HUES64 (cell line): ENCODE data around the gene DACT2.
"Not testable (repeated sequence)": the region's sequence is repeated elsewhere in the genome, so short reads cannot be mapped to it uniquely, and the experiment has no call there.

ENCODE experiments used
- H3K27ac ChIP-seq: 2 replicates; pipeline ENCODE4 v1.7.0; 2013; ENCODE audit warnings: low read depth, low read length, inconsistent platforms
- H3K27me3 ChIP-seq: 2 replicates; pipeline ENCODE4 v1.6.1; 2013; ENCODE audit warnings: mild to moderate bottlenecking, low read length; ENCODE audit not compliant: insufficient read depth
- H3K36me3 ChIP-seq: 2 replicates; pipeline ENCODE4 v1.6.1; 2013; ENCODE audit warnings: mild to moderate bottlenecking, low read length; ENCODE audit not compliant: insufficient read depth
- H3K4me1 ChIP-seq: 2 replicates; pipeline ENCODE4 v1.6.1; 2013; ENCODE audit warnings: mild to moderate bottlenecking, low read length, moderate library complexity; ENCODE audit not compliant: insufficient read depth
- H3K4me3 ChIP-seq: 2 replicates; pipeline ENCODE4 v1.5.1; 2013; ENCODE audit warnings: mild to moderate bottlenecking, low read length, moderate library complexity
- H3K9ac ChIP-seq: 2 replicates; pipeline ENCODE4 v1.6.1; 2013; ENCODE audit warnings: mild to moderate bottlenecking, low read depth, low read length
- H3K9me3 ChIP-seq: 2 replicates; pipeline ENCODE4 v1.6.1; 2013; ENCODE audit warnings: low read depth, low read length; ENCODE audit not compliant: insufficient read depth
- WGBS: fragments of 150-250, 120-280 bp; methylation state at CpG from one replicate; pipeline ENCODE4 v1.1.7; 2013; ENCODE audit warnings: missing lambda C conversion rate; 5-methylcytosine and 5-hydroxymethylcytosine counted together

Gene DACT2

DNA sequence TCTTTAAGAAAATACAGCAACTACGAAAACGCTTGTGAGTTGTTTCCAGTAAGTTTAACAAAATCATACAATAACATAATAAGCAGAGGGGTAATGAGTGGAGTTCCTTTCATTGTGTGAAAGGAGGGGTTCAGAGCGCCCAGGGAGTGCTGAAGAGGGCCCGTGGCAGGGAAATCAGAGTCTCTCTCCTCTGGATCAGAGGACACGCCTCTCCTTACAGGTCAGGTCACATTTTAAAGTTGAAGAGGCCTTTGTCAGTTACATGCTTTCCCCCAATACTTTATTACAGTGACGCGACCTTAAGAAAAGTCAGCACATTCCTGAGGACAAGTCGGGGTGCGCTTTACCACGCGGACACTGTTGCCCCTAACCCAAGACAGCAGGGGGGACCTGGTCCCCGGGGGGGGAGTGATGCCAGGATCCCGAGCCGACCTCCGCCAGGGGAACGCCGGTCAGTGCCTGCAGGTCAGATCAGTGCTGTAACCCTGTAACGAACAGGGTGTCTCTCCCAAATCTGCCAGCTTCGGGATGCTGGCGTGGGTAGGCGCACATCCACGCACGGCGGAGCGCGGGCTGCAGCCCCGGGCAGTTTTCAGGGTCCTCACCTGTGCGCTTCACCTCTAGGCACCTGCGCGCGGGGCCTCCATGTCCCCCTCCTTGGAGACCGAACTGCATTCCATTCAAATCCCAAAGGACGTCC is 848 bp downstream of the DACT2 start:
- H3K4me3 ChIP-seq: peak overlapping the region; percentile 66
- H3K27me3 ChIP-seq: peaks cover 36% of the 10 kb centered on the region
- 12% methylated on average over 31 of the region's 33 CpGs for WGBS
- no peak overlapping the region for H3K9ac ChIP-seq
- H3K27ac ChIP-seq: no peak overlapping the region
- peaks cover 24% of the 10 kb centered on the region for H3K4me1 ChIP-seq
- H3K9me3 ChIP-seq: peaks cover 8% of the 10 kb centered on the region
- H3K36me3 ChIP-seq: no peaks in the 10 kb centered on the region

DNA sequence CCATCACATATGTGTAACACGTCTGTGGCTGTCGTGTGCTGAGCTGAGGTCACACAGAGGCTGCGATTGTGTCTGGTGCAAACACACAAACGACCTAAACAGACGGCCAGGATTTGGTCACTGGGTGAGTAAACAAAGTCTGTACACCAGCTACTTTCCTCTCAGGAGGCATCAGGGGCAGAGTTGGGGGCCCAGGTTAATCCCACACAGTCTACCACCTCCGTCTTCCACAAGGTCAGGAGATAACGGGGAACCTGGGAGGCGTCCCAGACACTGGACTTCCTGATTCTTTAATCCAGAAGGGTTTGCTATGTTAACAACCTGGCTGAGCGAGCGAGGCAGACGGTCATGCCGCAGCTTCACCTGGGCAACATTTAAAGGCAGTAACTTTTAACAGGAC is 1.5 kb downstream of the DACT2 start:
- Histone ChIP-seq H3K4me3 (no peak overlapping the region), H3K9me3 (peaks cover 8% of the 10 kb centered on the region), H3K27ac (no peak overlapping the region), H3K4me1 (peaks cover 30% of the 10 kb centered on the region), H3K27me3 (peaks cover 36% of the 10 kb centered on the region), H3K9ac (no peak overlapping the region), H3K36me3 (no peaks in the 10 kb centered on the region)
- WGBS: 80% methylated on average over 12 of the region's 12 CpGs

GRCh38 chr6:168315596-168315995 is 4.0 kb downstream of the DACT2 start:
- H3K4me1 ChIP-seq: peaks cover 35% of the 10 kb centered on the region
- H3K36me3 ChIP-seq: no peaks in the 10 kb centered on the region
- H3K4me3 ChIP-seq: no peak overlapping the region
- no peaks in the 10 kb centered on the region for H3K9me3 ChIP-seq
- H3K9ac ChIP-seq: no peak overlapping the region
- WGBS: 89% methylated on average over 5 of the region's 5 CpGs
- H3K27me3 ChIP-seq: peaks cover 36% of the 10 kb centered on the region
- H3K27ac ChIP-seq: no peak overlapping the region

- WGBS: 84% methylated on average over 10 of the region's 10 CpGs
- Histone ChIP-seq H3K4me1 (peaks cover 35% of the 10 kb centered on the region), H3K27ac (no peak overlapping the region), H3K36me3 (no peaks in the 10 kb centered on the region), H3K9me3 (no peaks in the 10 kb centered on the region), H3K27me3 (peaks cover 31% of the 10 kb centered on the region), H3K4me3 (no peak overlapping the region), H3K9ac (no peak overlapping the region)
Observed at GRCh38 chr6:168314948-168315347, 4.6 kb downstream of the DACT2 start.

DNA sequence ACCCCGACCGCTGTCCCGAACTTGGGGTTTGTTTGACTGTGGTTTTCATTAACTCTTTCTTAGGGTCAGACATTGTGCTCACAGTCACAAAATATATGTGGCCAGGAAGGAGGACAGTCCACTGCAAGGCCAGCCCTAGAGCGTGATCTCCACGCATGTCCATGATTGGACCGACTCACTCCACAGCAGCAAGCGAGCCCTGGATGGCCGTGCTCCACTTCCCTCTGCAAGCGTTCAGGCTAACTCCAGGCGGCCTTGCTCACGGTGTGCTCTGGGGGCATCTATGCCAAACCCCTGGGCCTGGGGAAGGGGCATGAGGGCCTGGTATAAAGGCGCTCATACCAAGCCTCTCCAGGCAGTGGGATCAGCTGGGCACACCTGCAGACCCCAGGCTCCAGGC is 5.6 kb downstream of the DACT2 start:
- WGBS: 85% methylated on average over 12 of the region's 12 CpGs
- peak overlapping the region; percentile 87; the same call in 1 of the 2 replicates for H3K27ac ChIP-seq
- H3K27me3 ChIP-seq: peaks cover 25% of the 10 kb centered on the region
- H3K9me3 ChIP-seq: no peaks in the 10 kb centered on the region
- H3K4me1 ChIP-seq: peaks cover 35% of the 10 kb centered on the region
- H3K4me3 ChIP-seq: no peak overlapping the region
- no peaks in the 10 kb centered on the region for H3K36me3 ChIP-seq
- peak overlapping the region; percentile 10; the same call in 1 of the 2 replicates for H3K9ac ChIP-seq

DNA sequence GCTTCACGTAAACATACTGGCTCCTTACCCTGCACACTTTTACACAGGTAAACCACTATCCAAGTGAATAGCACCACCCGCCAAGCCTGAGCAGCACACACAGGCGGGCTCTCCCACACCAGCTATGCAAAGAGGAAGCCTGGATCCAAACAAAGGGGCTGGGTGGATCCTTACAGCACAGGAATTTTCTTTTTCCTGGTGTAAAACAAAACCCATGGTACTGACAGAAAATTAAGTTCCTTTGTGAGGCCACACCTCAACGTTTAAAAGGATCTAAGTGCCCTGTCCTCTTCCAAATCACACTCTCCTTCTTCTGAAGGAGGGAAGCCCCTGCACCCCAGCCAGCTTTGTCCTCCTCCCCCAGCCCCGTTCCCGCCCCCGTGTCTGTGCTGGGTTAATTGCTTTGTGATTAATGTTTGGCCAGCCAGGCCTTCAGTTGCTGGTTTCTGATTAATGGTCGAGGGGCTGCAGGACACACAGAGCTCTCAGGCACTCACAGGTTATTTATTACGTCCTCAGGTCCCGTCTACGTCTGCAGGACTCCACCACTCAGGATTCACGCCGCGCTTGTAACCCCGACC is 6.1 kb downstream of the DACT2 start:
- Histone ChIP-seq H3K27ac (peak overlapping the region; percentile 87), H3K4me1 (peaks cover 32% of the 10 kb centered on the region)

DNA sequence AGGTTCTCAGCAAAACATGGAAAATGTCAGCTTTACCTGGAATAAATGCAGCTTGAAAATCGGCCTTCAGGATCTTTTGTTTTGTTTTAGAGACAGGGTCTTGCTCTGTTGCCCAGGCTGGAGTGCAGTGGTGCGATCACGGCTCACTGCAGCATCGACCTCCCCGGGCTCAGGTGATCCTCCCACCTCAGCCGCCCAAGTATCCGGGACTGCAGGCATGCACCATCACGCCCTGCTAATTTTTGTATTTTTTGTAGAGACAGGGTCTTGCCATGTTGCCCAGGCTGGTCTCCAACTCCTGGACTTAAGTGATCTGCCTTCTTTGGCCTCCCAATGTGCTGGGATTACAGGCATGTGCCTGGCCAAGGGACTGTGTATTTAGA is 7.5 kb downstream of the DACT2 start:
- Histone ChIP-seq H3K4me1 (peaks cover 29% of the 10 kb centered on the region), H3K27me3 (peaks cover 14% of the 10 kb centered on the region)
- H3K4me3 ChIP-seq, H3K9ac ChIP-seq, H3K36me3 ChIP-seq, H3K27ac ChIP-seq, H3K9me3 ChIP-seq: not testable (repeated sequence)
- 96% methylated on average over 8 of the region's 8 CpGs for WGBS

More for the DNA sequence above, 6.1 kb downstream of the DACT2 start:
- 49% methylated on average over 14 of the region's 15 CpGs for WGBS
- H3K9me3 ChIP-seq: no peaks in the 10 kb centered on the region
- H3K27me3 ChIP-seq: peaks cover 20% of the 10 kb centered on the region
- H3K4me3 ChIP-seq: no peak overlapping the region
- no peaks in the 10 kb centered on the region for H3K36me3 ChIP-seq
- H3K9ac ChIP-seq: peak overlapping the region; percentile 10; the same call in 1 of the 2 replicates

DNA sequence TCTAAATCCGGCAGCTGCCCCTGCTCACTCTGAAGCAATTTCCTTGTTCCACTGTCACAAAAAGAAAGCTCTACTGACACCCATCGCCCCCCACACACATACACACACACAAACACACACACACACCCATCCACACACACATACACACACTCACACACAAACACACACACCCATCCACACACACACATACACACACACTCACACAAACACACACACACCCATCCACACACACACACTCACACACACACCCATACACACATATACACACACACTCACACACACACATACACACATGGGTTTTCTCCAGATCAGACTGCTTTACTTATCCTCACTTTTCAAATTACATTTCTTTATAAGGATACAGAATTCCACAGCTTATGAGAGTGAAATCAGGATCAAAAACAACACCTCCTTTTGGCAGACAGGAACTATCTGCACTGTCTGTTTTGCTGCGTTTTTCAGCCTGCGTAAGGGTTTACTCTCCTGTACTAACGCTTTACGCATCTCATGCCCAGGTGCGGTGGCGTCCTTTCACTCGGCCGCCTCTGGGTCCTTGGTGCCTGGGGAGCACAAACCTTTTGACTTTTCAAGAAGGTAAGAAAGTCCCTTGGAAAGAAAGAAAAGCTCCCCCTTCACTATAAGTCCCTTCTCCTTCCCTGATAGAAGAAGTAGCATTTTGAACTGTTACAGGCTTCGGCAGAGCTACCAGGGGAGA is 8.0 kb downstream of the DACT2 start:
- Histone ChIP-seq H3K9ac (no peak overlapping the region), H3K27me3 (peaks cover 14% of the 10 kb centered on the region), H3K4me3 (no peak overlapping the region), H3K27ac (no peak overlapping the region), H3K9me3 (no peaks in the 10 kb centered on the region), H3K4me1 (peaks cover 29% of the 10 kb centered on the region), H3K36me3 (0 out of 2 replicates have a peak, but pooled peaks cover 3% of the 10 kb centered on the region)
- WGBS: 95% methylated on average over 11 of the region's 11 CpGs

- H3K27ac ChIP-seq: no peak overlapping the region
- no peaks in the 10 kb centered on the region for H3K9me3 ChIP-seq
- H3K4me3 ChIP-seq: no peak overlapping the region
- WGBS: 92% methylated on average over 10 of the region's 10 CpGs
- peaks cover 12% of the 10 kb centered on the region for H3K27me3 ChIP-seq
- H3K4me1 ChIP-seq: peaks cover 29% of the 10 kb centered on the region
- no peak overlapping the region for H3K9ac ChIP-seq
- H3K36me3 ChIP-seq: 0 out of 2 replicates have a peak, but pooled peaks cover 3% of the 10 kb centered on the region
Observed at GRCh38 chr6:168310945-168311344, 8.6 kb downstream of the DACT2 start.

GRCh38 chr6:168310403-168310802 is 9.2 kb downstream of the DACT2 start:
- Histone ChIP-seq H3K36me3 (0 out of 2 replicates have a peak, but pooled peaks cover 3% of the 10 kb centered on the region), H3K9ac (no peak overlapping the region), H3K9me3 (no peaks in the 10 kb centered on the region), H3K27me3 (peaks cover 7% of the 10 kb centered on the region), H3K27ac (no peak overlapping the region), H3K4me3 (no peak overlapping the region), H3K4me1 (peaks cover 28% of the 10 kb centered on the region)
- 94% methylated on average over 11 of the region's 11 CpGs for WGBS

GRCh38 chr6:168309997-168310396 is 9.6 kb downstream of the DACT2 start:
- no peak overlapping the region for H3K27ac ChIP-seq
- peaks cover 25% of the 10 kb centered on the region for H3K4me1 ChIP-seq
- no peaks in the 10 kb centered on the region for H3K9me3 ChIP-seq
- no peak overlapping the region for H3K4me3 ChIP-seq
- no peak overlapping the region for H3K9ac ChIP-seq
- 96% methylated on average over 15 of the region's 15 CpGs for WGBS
- 0 out of 2 replicates have a peak, but pooled peaks cover 3% of the 10 kb centered on the region for H3K36me3 ChIP-seq
- peaks cover 3% of the 10 kb centered on the region for H3K27me3 ChIP-seq
